GM04504 (cell line): ENCODE data around the gene SYT13.

Experiments
- DNase-seq: peaks from one replicate; pipeline ENCODE4 v3.0.0-alpha.2; 2012; ENCODE audit warnings: low read depth

SYT13 gene

DNA sequence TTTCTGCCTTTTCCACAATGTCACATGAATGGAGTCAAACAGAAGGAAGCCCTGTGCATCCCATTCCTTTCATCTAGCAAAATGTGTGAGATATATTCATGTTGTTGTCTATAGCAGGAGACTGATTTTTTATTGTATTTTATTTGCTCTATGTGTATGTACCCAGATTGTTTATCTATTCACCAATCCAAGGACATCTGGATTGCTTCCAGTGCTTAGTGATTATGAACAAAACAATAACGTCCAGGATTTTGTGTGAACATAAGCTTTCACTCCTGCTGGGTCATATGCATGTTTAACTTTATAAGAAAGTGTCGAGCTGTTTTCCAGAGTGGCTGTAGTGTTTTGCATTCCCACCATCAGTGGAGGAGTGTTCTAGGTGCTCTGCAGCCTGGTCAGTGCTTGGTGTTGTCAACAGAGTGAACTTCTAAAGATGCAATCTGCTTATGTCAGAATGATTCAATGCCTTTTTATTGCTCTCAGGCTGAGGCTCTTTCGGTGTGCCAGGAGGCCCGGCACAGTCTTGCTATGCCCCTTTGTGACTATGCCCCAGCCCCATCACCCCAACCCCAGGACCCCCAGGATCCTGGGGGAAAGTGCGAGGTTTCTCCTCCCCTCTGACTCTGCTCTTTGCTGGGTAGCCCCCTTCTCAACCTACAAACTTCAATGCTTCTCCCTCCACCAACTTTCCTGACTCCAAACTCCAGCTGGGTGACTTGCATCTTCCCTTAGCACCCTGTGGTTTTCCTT lies 19.9 kb upstream of the SYT13 start:
- DNase-seq, result no peak

DNA sequence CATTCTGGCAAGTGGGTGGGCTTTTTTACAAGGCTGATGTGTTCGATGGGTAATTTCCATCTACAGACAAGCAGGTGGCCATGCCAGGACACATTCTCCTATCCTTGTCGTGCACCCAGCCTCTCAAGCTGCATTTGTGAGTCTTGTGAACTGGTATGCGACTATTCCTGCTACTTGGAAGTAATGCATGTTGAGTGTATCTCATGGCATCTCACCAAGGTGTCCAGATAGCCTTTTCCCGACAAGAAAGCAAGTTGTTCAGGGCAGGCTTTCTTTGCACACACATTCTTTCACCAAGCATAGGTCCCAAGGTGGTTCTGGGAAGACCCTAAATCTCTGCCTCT lies 18.8 kb upstream of the SYT13 start:
- no peak for DNase-seq

DNA sequence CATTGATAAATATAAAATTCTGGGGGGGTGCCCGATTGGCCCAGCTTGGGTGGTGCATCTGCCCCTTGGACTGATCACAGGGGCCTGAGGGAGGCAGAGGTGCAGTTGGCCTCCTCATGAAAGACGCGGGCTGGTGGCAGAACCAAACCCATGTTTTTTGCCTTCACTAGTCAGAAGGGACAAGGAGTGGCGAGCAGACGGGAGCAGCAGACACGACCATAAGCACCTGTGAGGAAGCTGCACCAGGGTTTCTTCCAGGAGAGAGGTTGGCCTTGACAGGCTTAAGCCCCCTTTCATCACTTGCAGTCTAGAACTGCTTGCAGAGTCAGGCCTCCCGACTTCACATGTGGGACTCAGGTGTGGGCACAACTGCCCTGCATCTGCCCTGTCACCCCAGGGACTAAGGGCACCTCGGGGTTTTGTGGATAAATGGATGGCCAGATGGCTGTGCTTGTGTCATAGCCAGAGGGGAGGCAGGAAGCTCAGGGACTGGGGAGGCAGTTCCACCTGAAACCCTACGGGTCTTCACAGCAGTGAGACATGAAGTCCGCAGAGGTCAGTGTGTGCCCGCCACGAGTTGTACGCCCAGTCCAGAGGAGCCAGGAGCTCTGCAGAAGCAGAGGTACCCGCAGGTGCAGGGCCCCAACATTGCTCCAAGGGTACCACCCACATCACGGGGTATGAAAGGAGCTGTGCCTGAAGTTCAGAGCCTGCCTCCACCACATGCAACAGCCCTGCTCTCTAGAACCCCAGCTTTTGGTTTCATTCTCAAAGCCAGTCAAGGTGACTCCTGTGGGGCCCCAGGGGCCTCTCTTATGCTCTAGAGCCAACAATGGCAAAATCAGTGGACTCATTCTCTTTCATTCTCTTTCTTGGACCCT lies 18.2 kb upstream of the SYT13 start:
- DNase-seq, result no peak

DNA sequence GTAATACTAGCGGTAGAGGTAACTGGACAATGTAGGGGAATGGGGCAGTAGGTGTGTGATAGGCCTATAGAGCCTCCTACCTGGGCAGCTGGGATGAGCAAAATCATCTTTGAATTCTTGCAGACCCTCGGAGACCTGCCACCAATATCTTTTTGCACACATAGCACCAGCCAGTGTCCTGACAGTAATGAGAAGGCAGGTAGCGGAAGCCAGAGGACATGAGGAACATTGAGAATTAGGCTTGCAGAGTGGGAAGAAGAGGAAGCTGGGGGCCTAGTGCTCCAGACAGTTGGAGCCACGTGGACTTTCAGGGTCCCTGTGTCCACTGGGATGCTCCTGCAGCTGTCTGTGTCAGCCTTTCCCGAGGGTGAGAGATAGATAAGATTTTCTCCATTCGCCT lies 17.2 kb upstream of the SYT13 start:
- DNase-seq, result no peak

DNA sequence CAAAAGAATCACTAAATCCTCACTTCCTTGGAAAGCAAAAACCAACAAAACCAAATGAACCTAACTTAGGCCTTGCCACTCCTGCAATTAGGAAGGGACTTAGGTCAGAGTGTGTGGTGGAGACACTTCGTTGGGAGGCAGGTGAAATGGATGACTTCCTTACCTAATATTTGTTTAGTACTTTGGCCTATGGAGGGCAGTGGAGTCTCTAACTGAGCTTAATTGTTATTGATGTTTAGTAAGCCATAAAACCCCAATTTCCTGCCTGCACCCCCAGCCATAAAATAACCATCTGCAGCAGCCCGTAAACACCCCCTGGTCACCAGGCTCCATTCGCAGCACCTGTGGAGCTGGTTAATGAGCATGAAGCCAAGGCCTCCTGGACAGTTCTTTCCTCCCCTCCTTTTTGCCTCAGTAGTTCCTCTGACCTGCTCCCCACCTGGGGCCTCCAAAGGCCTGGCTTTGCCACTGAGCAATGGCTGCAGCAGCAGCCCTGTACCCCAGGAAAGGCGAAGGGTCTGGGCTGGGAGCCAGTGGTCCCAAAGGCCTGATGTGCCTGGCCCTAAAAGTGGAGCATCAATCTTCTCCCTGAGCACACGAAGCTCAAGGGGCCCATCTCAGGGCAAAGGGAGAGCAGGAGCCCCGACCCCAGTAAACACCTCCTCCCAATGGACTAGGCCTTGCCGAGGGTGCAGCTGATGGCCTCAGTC lies 15.6 kb upstream of the SYT13 start:
- DNase-seq, result no peak

DNA sequence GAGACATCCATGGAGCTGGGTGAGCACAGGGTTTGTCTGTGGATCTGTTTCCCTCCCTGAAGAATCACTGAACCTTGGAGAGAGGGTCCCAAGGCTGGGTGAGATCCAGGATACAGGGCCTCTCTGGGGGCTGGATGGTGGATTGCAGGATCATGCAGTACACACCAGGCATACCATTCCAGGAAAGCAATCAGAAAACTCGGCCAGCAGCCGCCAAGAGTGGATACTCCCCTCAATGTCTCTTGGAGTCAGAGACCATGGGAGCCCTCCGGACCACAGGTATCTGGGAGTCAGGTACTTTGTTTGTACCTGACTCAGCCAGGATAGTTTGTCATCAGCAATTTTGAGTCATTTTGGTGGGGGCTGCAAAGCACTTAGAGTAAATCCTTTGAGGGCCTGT lies 14.6 kb upstream of the SYT13 start:
- no peak for DNase-seq

DNA sequence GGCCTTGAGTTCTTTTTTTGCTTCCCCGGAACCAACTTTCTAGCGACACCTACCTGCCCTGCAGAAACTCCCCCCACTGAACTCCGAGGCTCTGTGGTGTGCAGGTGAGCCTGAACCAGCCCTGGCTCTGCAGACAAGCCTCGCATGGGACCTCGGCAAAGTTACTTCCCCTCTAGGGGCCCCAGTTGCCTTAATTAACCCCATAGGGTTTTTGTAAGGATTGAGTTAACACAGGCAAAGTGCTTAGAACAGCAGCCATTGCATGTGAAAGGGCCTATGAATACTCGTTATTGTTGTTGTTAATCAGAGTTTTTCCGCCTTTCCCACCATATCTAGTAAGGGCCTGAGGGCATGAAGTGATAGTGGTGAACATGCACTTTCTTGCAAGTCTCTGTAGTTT lies 12.6 kb upstream of the SYT13 start:
- no peak for DNase-seq

DNA sequence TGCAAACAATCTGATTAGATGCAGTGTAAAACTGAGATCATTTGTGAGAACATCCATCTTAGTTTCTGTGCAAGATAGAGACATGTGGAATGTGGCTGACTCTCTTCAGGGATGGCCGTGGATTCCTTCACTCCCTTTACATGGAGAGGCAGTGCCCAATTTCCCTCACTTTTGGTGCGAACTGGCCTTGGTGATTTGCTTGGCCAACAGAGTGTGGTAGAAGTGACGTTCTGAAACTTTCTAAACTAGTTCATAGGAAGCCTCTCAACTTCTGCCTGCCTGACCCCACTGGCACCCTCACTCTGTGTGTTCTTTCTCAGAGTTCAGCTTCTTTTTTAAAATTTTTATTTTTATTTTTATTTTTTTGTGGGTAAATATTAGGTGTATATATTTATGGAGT lies 9.9 kb upstream of the SYT13 start:
- DNase-seq, result no peak

DNA sequence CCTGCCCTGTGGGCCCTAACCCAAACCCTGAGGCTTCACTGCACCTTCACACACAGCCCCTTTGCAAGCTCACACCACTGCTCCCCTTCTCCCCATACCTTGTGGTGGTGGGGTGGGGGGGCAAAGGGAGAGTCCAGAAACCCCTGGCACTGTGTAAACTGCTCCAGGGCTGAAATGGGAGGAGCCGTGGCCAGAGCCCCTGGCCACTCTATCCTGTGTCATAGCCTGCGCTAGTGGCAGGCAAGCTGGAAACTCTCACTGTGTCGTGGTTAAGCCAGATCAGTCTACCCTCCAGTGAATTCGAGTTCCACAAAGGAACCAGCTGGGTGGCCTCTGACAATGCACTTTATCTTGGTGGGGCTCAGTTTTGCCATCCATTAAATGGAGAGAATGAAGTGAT lies 8.4 kb upstream of the SYT13 start:
- no peak for DNase-seq

DNA sequence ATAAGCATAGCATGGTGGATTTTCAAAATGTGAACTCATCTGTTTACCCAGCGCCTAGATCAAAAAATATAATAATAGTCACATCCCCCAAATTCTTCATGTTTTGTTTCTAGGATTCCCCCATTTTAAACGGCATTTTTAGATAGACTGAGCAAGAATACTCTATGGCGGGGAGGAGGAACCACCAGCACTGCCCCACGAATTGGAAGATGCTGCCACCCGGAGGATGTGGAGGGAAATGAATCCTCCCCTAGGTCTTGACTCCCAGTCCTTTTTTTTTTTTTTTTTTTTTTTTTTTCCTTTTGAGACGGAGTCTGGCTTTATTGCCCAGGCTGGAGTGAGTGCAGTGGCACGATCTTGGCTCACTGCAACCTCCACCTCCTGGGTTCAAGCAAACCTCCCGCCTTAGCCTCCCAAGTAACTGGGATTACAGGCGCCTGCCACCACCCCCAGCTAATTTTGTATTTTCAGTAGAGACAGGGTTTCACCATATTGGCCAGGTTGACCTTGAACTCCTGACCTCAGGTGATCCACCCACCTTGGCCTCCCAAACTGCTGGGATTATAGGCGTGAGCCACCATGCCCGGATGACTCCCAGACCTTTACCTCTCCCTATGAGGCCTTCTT lies 7.5 kb upstream of the SYT13 start:
- DNase-seq, result peak; percentile 52

DNA sequence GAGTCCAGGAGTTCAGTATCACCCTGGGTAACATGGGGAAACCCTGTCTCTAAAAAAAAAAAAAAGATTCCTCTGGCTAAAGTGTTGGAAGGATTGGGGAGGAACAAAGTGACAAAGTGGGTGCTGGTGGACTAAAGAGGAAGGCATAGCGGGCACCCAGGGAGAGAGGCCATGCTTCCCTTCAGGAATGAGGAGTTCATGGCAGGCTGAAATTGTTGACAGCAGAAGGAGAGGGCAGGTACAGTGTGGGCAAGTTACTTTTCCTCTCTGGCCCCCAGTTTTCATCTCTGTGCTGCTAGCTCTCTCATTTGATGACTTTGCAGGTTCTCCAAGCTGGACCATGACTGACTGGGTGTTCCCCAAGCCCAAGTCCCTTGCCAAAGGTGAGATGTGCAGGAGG lies 4.4 kb upstream of the SYT13 start:
- no peak for DNase-seq

DNA sequence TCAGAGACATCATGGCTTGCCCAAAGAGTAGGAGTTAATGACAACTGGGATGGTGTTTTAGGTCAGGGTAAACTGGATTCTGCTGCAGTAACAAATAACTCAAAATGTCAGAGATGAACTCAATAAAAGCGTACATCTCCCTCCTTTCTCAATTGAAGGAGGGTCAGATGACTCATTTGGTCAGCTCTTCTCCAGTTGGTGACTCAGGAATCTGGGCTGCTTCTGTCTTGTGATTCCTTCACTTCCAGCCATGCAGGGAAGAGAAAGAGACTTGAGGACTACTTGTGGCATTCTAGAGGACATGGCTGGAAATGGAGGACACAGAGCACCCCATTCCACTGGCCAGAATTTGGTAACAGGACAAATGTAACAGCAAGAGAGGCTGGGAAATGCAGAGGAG lies 3.2 kb upstream of the SYT13 start:
- DNase-seq, result peak; percentile 12

DNA sequence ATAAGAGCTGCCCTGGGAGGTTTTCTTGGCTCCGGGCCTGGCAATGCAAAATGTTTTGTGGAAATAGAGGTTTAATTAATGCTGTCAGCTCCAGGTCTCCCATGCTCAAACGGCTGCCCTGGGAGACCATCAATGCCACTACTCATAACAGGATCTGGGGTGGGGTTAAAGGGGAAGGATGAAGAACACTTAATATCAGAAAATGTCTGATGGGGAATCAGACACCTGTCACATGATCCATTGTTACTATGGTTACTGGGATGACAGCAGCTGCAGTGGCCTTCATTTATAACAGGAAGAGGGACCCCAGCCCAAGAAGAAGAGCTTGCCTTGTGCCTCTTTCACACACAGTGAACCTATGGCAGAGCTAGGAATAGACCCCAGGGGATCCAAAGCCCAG lies 2.2 kb upstream of the SYT13 start:
- DNase-seq, result no peak

DNA sequence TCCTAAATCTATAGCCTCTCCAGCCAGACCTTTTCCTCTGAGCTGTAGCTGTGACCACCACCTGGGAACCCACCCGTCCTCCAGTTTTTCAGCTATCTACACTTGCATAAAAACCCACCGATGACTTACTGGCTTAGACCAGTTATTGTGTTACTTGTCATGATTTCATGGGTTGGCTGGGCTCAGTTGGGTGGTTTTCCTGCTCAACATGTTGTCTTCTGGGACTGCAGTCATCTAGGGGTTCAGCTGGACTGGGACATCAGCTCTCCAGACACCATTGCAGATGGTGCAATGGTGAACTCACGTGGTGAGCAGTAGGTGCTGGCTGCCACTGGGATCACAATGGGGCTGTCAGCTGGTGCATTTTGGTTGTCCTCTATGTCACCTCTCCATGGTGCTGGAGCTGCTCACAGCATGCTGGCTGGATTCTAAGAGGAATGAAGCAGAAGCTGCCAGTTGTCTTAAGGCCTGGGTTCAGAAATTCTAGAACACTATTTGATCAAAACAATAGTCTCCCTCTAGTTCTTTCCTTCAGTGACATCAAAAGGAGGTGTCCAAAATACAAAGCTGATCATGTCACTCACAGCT lies 1.3 kb upstream of the SYT13 start:
- no peak for DNase-seq

DNA sequence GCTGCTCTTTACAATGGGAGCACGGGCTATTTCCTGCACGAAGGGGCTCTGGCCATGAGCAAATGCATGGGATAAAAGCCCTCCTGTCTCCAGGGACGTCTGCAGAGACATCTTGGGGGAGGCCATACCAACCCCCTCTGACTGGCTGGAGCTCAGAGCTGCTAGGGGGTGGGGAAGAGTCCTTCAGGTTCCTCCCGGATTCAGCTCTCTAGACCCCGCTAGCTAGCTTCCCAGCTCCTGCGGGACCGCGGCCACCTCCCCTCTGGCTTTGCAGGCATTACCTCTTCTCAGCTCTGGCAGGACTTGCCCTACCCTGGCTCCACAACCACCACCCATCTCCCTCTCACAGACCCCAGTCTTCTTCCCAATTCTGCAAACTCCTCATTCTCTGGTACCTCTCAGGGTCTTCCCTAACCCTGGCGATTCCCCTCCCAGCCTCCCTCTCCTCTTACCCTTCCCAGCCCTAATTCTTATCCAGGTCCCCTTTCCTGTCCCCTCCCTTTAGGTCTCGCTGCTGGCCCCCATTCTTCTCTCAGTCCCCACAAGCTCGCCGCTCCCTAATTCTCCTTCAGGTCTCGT lies 802 bp downstream of the SYT13 start:
- DNase-seq, result no peak

DNA sequence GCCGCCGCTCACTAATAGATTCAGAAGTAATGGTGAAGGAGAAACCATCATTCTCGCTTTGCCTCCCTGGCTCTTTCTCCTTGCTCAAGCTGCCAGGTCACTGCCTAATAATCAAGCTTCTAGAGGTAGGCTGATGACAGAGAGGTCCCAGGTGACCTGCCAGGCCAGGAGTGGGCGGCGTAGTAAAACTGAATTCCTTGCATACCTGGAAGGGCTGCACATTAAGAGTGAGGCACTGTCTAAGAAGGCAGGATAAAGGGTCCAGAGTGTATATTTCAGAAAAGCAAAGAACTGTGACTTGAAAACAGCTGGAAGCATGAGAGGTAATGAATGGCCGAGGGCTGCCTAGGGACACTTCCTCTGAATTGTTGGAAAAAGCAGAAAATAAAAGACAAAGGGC lies 4.1 kb downstream of the SYT13 start:
- no peak for DNase-seq

DNA sequence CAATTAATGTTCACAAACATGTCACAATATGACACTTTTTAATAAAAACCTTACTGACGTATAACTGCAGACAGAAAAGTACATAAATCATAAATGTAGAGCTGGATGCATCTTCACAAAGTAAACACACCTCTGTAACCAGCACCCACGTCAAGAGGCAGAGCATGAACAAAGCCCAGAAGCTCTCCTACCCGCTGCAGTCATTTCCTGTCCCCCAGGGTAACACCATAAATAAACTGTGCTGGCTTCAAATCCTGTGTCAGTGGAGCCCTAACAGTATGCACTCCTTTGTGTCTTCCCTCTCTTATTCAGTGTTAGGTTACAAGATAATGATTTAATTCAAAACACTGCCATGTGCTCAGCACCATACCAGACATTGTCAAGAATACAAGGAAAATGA lies 5.7 kb downstream of the SYT13 start:
- no peak for DNase-seq

DNA sequence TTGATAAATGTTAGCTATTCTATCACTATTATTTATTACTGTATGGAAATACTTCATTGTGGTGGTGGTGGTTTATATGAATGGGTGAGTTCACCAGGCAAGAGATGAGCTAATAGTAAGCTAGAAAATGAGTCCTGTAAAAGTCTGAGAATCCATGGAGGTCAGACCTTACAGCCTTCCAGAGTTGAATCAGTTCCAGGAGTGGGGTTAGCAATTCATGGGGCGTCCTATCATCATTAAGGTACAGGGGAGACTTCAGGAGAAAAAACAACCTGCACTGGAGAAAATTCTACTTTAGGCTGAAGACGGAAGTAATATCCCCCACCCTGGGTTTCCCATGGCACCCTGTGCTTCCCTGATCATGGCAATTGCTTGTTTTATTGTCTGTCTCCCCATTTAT lies 6.5 kb downstream of the SYT13 start:
- DNase-seq, result no peak

DNA sequence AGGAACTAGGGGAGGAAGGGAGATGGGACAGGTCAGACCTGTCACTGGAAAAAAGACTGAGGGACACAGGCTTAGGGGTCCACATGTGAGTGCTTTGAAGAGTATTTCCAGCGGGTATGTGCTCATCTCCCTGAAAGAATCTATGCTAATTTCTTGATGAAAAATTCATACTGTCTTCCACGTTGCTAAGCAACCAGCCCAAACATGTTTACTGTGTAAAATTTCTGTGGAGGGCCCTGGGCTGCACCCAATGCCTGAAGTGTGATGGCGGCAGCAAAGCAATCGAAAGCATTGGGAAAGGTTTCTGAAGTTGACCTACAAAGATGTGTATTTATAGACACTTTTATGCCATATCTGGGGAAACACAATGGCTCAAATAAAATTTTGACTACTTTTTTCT lies 7.4 kb downstream of the SYT13 start:
- DNase-seq, result no peak

DNA sequence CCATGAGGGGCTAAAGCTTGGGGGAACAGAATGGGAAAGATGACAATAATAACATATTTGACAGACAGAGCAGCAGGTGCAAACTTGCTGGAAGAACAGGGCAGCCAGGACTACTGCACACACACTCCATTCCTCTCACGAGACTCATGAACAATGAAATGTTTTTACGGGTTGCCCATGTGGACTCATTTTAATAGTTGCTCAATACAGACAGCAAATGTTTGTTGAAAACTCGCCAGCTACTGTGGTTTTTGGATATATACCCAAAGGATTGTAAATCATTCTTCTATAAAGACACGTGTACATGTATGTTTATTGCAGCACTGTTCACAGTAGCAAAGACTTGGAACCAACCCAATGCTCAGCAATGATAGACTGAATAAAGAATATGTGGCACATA lies 10.3 kb downstream of the SYT13 start:
- no peak for DNase-seq

DNA sequence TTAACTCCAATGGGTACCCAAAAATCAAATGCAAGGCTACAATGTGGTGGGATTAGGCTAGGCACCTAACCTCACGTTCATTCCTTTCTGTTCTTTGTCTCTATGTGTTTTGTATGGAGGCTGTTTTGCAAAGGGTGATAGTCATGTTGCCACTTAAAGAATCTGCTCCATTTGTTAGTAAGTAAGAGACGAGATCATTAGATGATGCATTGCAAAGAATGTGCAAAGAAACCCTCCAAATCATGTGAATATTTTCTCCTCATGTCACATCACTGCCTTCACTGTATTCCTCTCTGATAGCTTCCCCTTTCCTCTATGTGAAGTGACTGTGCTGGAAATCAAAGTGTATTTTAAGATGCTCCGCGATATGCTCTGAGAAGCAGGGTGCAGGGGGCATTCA lies 11.9 kb downstream of the SYT13 start:
- DNase-seq, result no peak

DNA sequence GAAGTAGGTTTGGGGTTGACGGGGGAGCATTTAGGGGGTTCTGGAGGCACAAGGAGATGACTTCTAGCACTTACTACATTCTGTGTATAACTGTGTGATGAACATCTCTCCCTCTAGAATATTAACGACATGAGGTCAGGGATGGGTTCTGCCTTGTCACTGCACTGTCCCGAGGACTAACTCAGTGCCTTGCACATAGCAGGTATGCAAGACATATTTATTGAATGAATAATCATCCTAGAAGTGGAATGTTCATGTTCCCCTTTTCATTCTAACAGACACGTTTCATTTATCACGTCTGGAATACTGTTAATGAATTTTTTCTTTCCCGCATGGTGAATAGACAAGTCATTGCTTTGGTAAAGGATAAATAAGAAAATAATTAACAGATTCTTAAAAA lies 12.6 kb downstream of the SYT13 start:
- no peak for DNase-seq
